ENCODE data around the gene PLCL2. TPM values are rescaled to one million over a fixed set of nuclear protein-coding genes. Genes with fewer than 3 reads are reported as not detected.

PLCL2 gene
- total and polyA plus RNA-seq, 2 donors (not counting 1 experiment from before 2014, with no cell fraction given), result 4.0 to 11.9 TPM

GRCh38 chr3:16937326-16937845, 52.6 kb downstream of the PLCL2 start:
- no peak overlapping the region for H3K4me3 ChIP-seq (replicated peaks in 1 of 4; ENCODE audit: control extremely low read depth in 1 of 4, insufficient read depth in 1 of 4, low read depth in 3 of 4, low read length in 4 of 4)
- no peaks in the 10 kb centered on the region for H3K4me1 ChIP-seq (ENCODE audit: control insufficient read depth, extremely low read depth, insufficient read depth, low read length)
- H3K9me3 ChIP-seq (ENCODE audit: control insufficient read depth, insufficient read depth, low read depth, low read length), result no peaks in the 10 kb centered on the region
- H3K9ac ChIP-seq (ENCODE audit: insufficient read depth, low read length), result no peak overlapping the region
- no peaks in the 10 kb centered on the region for H3K79me2 ChIP-seq (ENCODE audit: control insufficient read depth, insufficient read depth, low read length)
- H4K20me1 ChIP-seq (ENCODE audit: control insufficient read depth, extremely low read depth, insufficient read depth, low read length), result no peaks in the 10 kb centered on the region
- peak in 1 of 2 donors; percentile 29 for DNase-seq (ENCODE audit: low read depth in 2 of 2)
- H3K4me2 ChIP-seq (ENCODE audit: extremely low read depth, insufficient read depth, low read length), result no peak overlapping the region
- H3K27me3 ChIP-seq (ENCODE audit: control insufficient read depth, insufficient read depth, low read length), result no peaks in the 10 kb centered on the region
- no peak overlapping the region for H2AFZ ChIP-seq (ENCODE audit: low read length)
- no peaks in the 10 kb centered on the region for H3K36me3 ChIP-seq (ENCODE audit: control insufficient read depth, insufficient read depth, low read length)
- H3K27ac ChIP-seq (ENCODE audit: insufficient read depth, low read length), result no peak overlapping the region
- TF ChIP-seq EZH2 (IDR thresholded peaks at IDR 0.05; ENCODE audit: low read length, missing control alignments) (no peak), CTCF (conservative IDR thresholded peaks at IDR 0.05 in 1 of 2, IDR thresholded peaks at IDR 0.05 in 1 of 2; ENCODE audit: low read depth in 1 of 2, low read length in 2 of 2) (no peak)

DNA sequence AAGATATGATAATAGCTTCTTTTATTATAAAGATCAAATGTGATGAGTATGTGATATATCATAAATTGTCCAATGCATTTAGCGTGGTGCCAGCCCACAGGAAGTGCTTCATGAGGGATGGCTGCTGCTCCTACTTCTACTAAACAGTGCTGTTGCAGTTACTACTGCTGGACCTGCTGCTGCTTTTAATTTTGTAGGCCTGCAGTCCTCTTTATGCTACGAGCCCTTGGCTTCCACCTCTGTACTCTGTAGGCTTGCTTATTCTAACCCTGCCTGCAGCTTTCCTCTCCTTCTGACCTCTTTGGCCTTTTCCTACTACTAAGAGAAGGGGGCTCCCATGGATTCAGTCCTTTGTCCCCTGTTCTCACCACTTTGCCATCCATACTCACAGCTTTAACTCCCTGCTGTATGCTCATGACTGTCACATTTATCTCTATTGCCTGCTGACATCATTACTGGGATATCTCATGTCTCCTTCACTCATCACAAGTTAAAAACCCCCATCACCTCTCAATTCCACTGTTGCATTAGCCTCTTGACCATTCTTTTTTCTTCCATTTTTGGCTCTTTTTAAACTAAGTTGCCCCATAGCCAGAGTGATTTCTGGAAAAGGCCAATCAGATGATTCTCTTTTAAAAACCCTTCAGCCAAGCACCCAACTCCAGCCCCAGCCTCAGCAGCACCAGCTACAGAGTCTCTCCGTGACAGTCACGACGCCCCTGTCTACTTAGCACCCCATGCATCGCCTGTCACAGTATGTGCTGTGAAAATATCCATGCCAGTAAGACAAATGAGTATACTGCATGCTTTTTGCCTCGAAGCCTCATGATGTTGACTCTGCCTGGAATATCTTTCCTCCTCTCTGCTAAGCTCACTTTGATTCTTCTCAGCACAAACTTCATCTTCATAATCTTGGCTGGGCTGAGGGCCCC, 56.3 kb downstream of the PLCL2 start:
- Histone ChIP-seq H3K27ac (ENCODE audit: insufficient read depth, low read length) (no peak overlapping the region), H3K36me3 (ENCODE audit: control insufficient read depth, insufficient read depth, low read length) (no peaks in the 10 kb centered on the region), H3K9me3 (ENCODE audit: control insufficient read depth, insufficient read depth, low read depth, low read length) (no peaks in the 10 kb centered on the region), H4K20me1 (ENCODE audit: control insufficient read depth, extremely low read depth, insufficient read depth, low read length) (no peaks in the 10 kb centered on the region), H3K4me1 (ENCODE audit: control insufficient read depth, extremely low read depth, insufficient read depth, low read length) (no peaks in the 10 kb centered on the region), H3K79me2 (ENCODE audit: control insufficient read depth, insufficient read depth, low read length) (no peaks in the 10 kb centered on the region), H2AFZ (ENCODE audit: low read length) (no peak overlapping the region), H3K4me3 (replicated peaks in 1 of 4; ENCODE audit: control extremely low read depth in 1 of 4, insufficient read depth in 1 of 4, low read depth in 3 of 4, low read length in 4 of 4) (no peak overlapping the region), H3K9ac (ENCODE audit: insufficient read depth, low read length) (no peak overlapping the region), H3K27me3 (ENCODE audit: control insufficient read depth, insufficient read depth, low read length) (no peaks in the 10 kb centered on the region), H3K4me2 (ENCODE audit: extremely low read depth, insufficient read depth, low read length) (no peak overlapping the region)
- TF ChIP-seq CTCF (conservative IDR thresholded peaks at IDR 0.05 in 1 of 2, IDR thresholded peaks at IDR 0.05 in 1 of 2; ENCODE audit: low read depth in 1 of 2, low read length in 2 of 2) (no peak), EZH2 (IDR thresholded peaks at IDR 0.05; ENCODE audit: low read length, missing control alignments) (no peak)
- DNase-seq (ENCODE audit: low read depth in 2 of 2), result no peak

- Histone ChIP-seq H3K27ac (ENCODE audit: insufficient read depth, low read length) (no peak overlapping the region), H2AFZ (ENCODE audit: low read length) (no peak overlapping the region), H3K27me3 (ENCODE audit: control insufficient read depth, insufficient read depth, low read length) (no peaks in the 10 kb centered on the region), H3K4me2 (ENCODE audit: extremely low read depth, insufficient read depth, low read length) (no peak overlapping the region), H3K79me2 (ENCODE audit: control insufficient read depth, insufficient read depth, low read length) (no peaks in the 10 kb centered on the region), H3K36me3 (ENCODE audit: control insufficient read depth, insufficient read depth, low read length) (no peaks in the 10 kb centered on the region), H3K4me1 (ENCODE audit: control insufficient read depth, extremely low read depth, insufficient read depth, low read length) (no peaks in the 10 kb centered on the region), H3K9me3 (ENCODE audit: control insufficient read depth, insufficient read depth, low read depth, low read length) (no peaks in the 10 kb centered on the region), H4K20me1 (ENCODE audit: control insufficient read depth, extremely low read depth, insufficient read depth, low read length) (no peaks in the 10 kb centered on the region), H3K4me3 (replicated peaks in 1 of 4; ENCODE audit: control extremely low read depth in 1 of 4, insufficient read depth in 1 of 4, low read depth in 3 of 4, low read length in 4 of 4) (no peak overlapping the region), H3K9ac (ENCODE audit: insufficient read depth, low read length) (no peak overlapping the region)
- no peak for DNase-seq (ENCODE audit: low read depth in 2 of 2)
- TF ChIP-seq CTCF (conservative IDR thresholded peaks at IDR 0.05 in 1 of 2, IDR thresholded peaks at IDR 0.05 in 1 of 2; ENCODE audit: low read depth in 1 of 2, low read length in 2 of 2) (no peak), EZH2 (IDR thresholded peaks at IDR 0.05; ENCODE audit: low read length, missing control alignments) (no peak)
Measured at GRCh38 chr3:16942955-16943354, 58.2 kb downstream of the PLCL2 start.
